ENCODE results near the gene BABAM2.

DNA sequence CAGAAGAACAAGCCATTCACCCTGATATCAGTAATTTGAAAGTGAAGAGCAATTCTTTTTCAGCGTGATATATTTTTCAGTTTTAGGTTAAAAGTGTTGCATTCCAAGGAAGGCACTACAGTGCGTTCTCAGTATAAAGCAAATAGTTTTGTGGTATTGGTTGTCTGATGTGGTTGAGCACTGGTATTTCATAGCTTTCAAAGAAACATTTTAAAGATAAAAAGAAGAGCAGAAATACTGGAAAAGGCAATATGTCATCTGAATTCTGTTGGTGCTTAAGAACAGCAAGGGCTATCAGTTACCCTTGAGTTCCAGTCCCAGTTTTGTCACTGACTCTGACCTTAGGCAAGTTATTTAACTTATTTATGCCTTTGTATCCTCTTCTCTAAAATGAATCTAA is 191.6 kb downstream of the BABAM2 start:
- TF ChIP-seq, protein P1, sequence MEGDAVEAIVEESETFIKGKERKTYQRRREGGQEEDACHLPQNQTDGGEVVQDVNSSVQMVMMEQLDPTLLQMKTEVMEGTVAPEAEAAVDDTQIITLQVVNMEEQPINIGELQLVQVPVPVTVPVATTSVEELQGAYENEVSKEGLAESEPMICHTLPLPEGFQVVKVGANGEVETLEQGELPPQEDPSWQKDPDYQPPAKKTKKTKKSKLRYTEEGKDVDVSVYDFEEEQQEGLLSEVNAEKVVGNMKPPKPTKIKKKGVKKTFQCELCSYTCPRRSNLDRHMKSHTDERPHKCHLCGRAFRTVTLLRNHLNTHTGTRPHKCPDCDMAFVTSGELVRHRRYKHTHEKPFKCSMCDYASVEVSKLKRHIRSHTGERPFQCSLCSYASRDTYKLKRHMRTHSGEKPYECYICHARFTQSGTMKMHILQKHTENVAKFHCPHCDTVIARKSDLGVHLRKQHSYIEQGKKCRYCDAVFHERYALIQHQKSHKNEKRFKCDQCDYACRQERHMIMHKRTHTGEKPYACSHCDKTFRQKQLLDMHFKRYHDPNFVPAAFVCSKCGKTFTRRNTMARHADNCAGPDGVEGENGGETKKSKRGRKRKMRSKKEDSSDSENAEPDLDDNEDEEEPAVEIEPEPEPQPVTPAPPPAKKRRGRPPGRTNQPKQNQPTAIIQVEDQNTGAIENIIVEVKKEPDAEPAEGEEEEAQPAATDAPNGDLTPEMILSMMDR (IDR thresholded peaks at IDR 0.05): no peak
- no peak for TF ChIP-seq POLR2A (IDR thresholded peaks at IDR 0.05)
